GM12873 (cell line): ENCODE data around the gene ST6GALNAC3.

Experiments
- CTCF ChIP-seq: IDR thresholded peaks from 2 replicates; pipeline ENCODE4 v1.5.1; 2012; ENCODE audit warnings: low read depth, mild to moderate bottlenecking, moderate library complexity, low read length, control low read depth; ENCODE audit not compliant: insufficient read depth; ENCODE audit errors: missing control alignments

ST6GALNAC3 gene

GRCh38 chr1:76038287-76039004, 36.1 kb upstream of the ST6GALNAC3 start:
- TF ChIP-seq CTCF: no peak

GRCh38 chr1:76046149-76046548, 28.4 kb upstream of the ST6GALNAC3 start:
- no peak for TF ChIP-seq CTCF

GRCh38 chr1:76048219-76048618, 26.3 kb upstream of the ST6GALNAC3 start:
- TF ChIP-seq CTCF: no peak

GRCh38 chr1:76048926-76049325, 25.6 kb upstream of the ST6GALNAC3 start:
- no peak for TF ChIP-seq CTCF

- no peak for TF ChIP-seq CTCF
Measured at GRCh38 chr1:76049498-76049897, 25.0 kb upstream of the ST6GALNAC3 start.

- no peak for TF ChIP-seq CTCF
Measured at GRCh38 chr1:76053021-76053420, 21.5 kb upstream of the ST6GALNAC3 start.

GRCh38 chr1:76054359-76054758, 20.2 kb upstream of the ST6GALNAC3 start:
- TF ChIP-seq CTCF: no peak

- TF ChIP-seq CTCF: no peak
Measured at GRCh38 chr1:76055987-76056386, 18.6 kb upstream of the ST6GALNAC3 start.
